Memory B cell (primary cell): ENCODE measurements around the gene STIL.
"Not testable (repeated sequence)": the region's sequence is repeated elsewhere in the genome, so short reads cannot be mapped to it uniquely, and the experiment has no call there.

Source experiments
- ATAC-seq: fragments of 150-1000 bp; cut with Tn5 transposase; 2 replicates; pipeline ENCODE4 v1.10.0; 2021; ENCODE audit warnings: low read depth, mild to moderate bottlenecking, moderate library complexity
- DNase-seq, 2 donors: peaks; one replicate each; pipeline ENCODE4 v3.0.0; 2022; ENCODE audit warnings: low spot score in 2 of 2
- H3K27ac Mint-ChIP-seq: one replicate; pipeline ENCODE4 v1.8.0; 2022; ENCODE audit warnings: mild to moderate bottlenecking, moderate library complexity, mixed read lengths
- H3K27me3 Mint-ChIP-seq: one replicate; pipeline ENCODE4 v1.8.0; 2022; ENCODE audit warnings: mixed read lengths
- H3K36me3 Mint-ChIP-seq: one replicate; pipeline ENCODE4 v1.8.0; 2022; ENCODE audit warnings: mild to moderate bottlenecking, mixed read lengths
- H3K4me1 Mint-ChIP-seq: one replicate; pipeline ENCODE4 v1.8.0; 2022; ENCODE audit warnings: mixed read lengths
- H3K4me3 Mint-ChIP-seq: one replicate; pipeline ENCODE4 v1.8.0; 2022; ENCODE audit warnings: mild to moderate bottlenecking, moderate library complexity, mixed read lengths
- H3K9me3 Mint-ChIP-seq: one replicate; pipeline ENCODE4 v1.8.0; 2022; ENCODE audit warnings: mixed read lengths

The STIL gene

GRCh38 chr1:47313915-47314664, at the start of gene STIL:
Gene STIL, minus strand, starts transcription at chr1:47314147. Its CDS starts 3,828 bp downstream, at chr1:47310319.
- peak; percentile 83 to 91 for DNase-seq
- H3K27ac Mint-ChIP-seq: peak within 1 kb of the TSS; percentile 94
- H3K4me3 Mint-ChIP-seq: peak within 1 kb of the TSS; percentile 91
- no peaks in the 10 kb centered on the region for H3K36me3 Mint-ChIP-seq
- no peaks in the 10 kb centered on the region for H3K9me3 Mint-ChIP-seq
- peaks cover 11% of the 10 kb centered on the region for H3K4me1 Mint-ChIP-seq
- ATAC-seq: peak; percentile 96
- H3K27me3 Mint-ChIP-seq: no peaks in the 10 kb centered on the region

- DNase-seq (no peak), ATAC-seq (no peak)
- Mint-ChIP-seq H3K27ac (no peak overlapping the region), H3K9me3 (no peaks in the 10 kb centered on the region), H3K27me3 (no peaks in the 10 kb centered on the region), H3K4me3 (no peak overlapping the region), H3K36me3 (no peaks in the 10 kb centered on the region), H3K4me1 (no peaks in the 10 kb centered on the region)
Measured at GRCh38 chr1:47362828-47363227, 48.9 kb upstream of the STIL start.

GRCh38 chr1:47361380-47361779, 47.4 kb upstream of the STIL start:
- DNase-seq: no peak
- no peaks in the 10 kb centered on the region for H3K9me3 Mint-ChIP-seq
- H3K27me3 Mint-ChIP-seq: no peaks in the 10 kb centered on the region
- ATAC-seq: no peak
- no peak overlapping the region for H3K27ac Mint-ChIP-seq
- H3K4me1 Mint-ChIP-seq: no peaks in the 10 kb centered on the region
- no peak overlapping the region for H3K4me3 Mint-ChIP-seq
- H3K36me3 Mint-ChIP-seq: no peaks in the 10 kb centered on the region

- H3K4me3 Mint-ChIP-seq: no peak overlapping the region
Measured at GRCh38 chr1:47351305-47351704, 37.4 kb upstream of the STIL start.

GRCh38 chr1:47348246-47348645, 34.3 kb upstream of the STIL start:
- Mint-ChIP-seq H3K4me3 (no peak overlapping the region), H3K36me3 (peaks cover 10% of the 10 kb centered on the region), H3K4me1 (peaks cover 15% of the 10 kb centered on the region), H3K9me3 (no peaks in the 10 kb centered on the region), H3K27me3 (no peaks in the 10 kb centered on the region), H3K27ac (no peak overlapping the region)
- no peak for DNase-seq
- ATAC-seq: no peak

More at GRCh38 chr1:47351305-47351704, 37.4 kb upstream of the STIL start:
- no peak for ATAC-seq
- no peak for DNase-seq
- H3K27me3 Mint-ChIP-seq: no peaks in the 10 kb centered on the region
- H3K9me3 Mint-ChIP-seq: no peaks in the 10 kb centered on the region
- peaks cover 8% of the 10 kb centered on the region for H3K36me3 Mint-ChIP-seq
- peaks cover 13% of the 10 kb centered on the region for H3K4me1 Mint-ChIP-seq
- no peak overlapping the region for H3K27ac Mint-ChIP-seq

- no peaks in the 10 kb centered on the region for H3K9me3 Mint-ChIP-seq
- H3K36me3 Mint-ChIP-seq: peaks cover 10% of the 10 kb centered on the region
- no peak for DNase-seq
- H3K27ac Mint-ChIP-seq: no peak overlapping the region
- no peaks in the 10 kb centered on the region for H3K27me3 Mint-ChIP-seq
- H3K4me3 Mint-ChIP-seq: no peak overlapping the region
- no peak for ATAC-seq
- H3K4me1 Mint-ChIP-seq: peaks cover 15% of the 10 kb centered on the region
Measured at GRCh38 chr1:47347735-47348134, 33.8 kb upstream of the STIL start.

- H3K27me3 Mint-ChIP-seq, ATAC-seq, H3K9me3 Mint-ChIP-seq, H3K27ac Mint-ChIP-seq, H3K4me3 Mint-ChIP-seq, H3K36me3 Mint-ChIP-seq, DNase-seq: not testable (repeated sequence)
- peaks cover 13% of the 10 kb centered on the region for H3K4me1 Mint-ChIP-seq
Measured at GRCh38 chr1:47346979-47347378, 33.0 kb upstream of the STIL start.

GRCh38 chr1:47340227-47340626, 26.3 kb upstream of the STIL start:
- Mint-ChIP-seq H3K36me3 (peaks cover 2% of the 10 kb centered on the region), H3K4me1 (peaks cover 5% of the 10 kb centered on the region), H3K4me3 (no peak overlapping the region), H3K27ac (no peak overlapping the region), H3K9me3 (no peaks in the 10 kb centered on the region), H3K27me3 (no peaks in the 10 kb centered on the region)
- DNase-seq (no peak), ATAC-seq (no peak)

GRCh38 chr1:47338249-47339077, 24.5 kb upstream of the STIL start:
- Mint-ChIP-seq H3K4me1 (peaks cover 9% of the 10 kb centered on the region), H3K27me3 (no peaks in the 10 kb centered on the region), H3K4me3 (no peak overlapping the region), H3K27ac (no peak overlapping the region), H3K36me3 (peaks cover 2% of the 10 kb centered on the region), H3K9me3 (no peaks in the 10 kb centered on the region)
- ATAC-seq (no peak), DNase-seq (no peak)

GRCh38 chr1:47337350-47337749, 23.4 kb upstream of the STIL start:
- H3K27ac Mint-ChIP-seq: no peak overlapping the region
- ATAC-seq (no peak), DNase-seq (no peak)
- peaks cover 9% of the 10 kb centered on the region for H3K4me1 Mint-ChIP-seq
- no peaks in the 10 kb centered on the region for H3K9me3 Mint-ChIP-seq
- peaks cover 2% of the 10 kb centered on the region for H3K36me3 Mint-ChIP-seq
- H3K27me3 Mint-ChIP-seq: no peaks in the 10 kb centered on the region
- no peak overlapping the region for H3K4me3 Mint-ChIP-seq

- H3K27ac Mint-ChIP-seq: no peak overlapping the region
- no peak overlapping the region for H3K4me3 Mint-ChIP-seq
- DNase-seq: no peak
- no peaks in the 10 kb centered on the region for H3K9me3 Mint-ChIP-seq
- H3K4me1 Mint-ChIP-seq: peaks cover 9% of the 10 kb centered on the region
- H3K27me3 Mint-ChIP-seq: no peaks in the 10 kb centered on the region
- no peak for ATAC-seq
- H3K36me3 Mint-ChIP-seq: no peaks in the 10 kb centered on the region
Measured at GRCh38 chr1:47334765-47335435, 21.0 kb upstream of the STIL start.

- DNase-seq (peak; percentile 63 to 81), ATAC-seq (peak; percentile 87)
- Mint-ChIP-seq H3K4me3 (no peak overlapping the region), H3K27ac (no peak overlapping the region), H3K9me3 (no peaks in the 10 kb centered on the region), H3K36me3 (no peaks in the 10 kb centered on the region), H3K4me1 (peaks cover 9% of the 10 kb centered on the region), H3K27me3 (no peaks in the 10 kb centered on the region)
Measured at GRCh38 chr1:47333922-47334764, 20.2 kb upstream of the STIL start.

- Mint-ChIP-seq H3K27me3 (no peaks in the 10 kb centered on the region), H3K4me3 (no peak within 1 kb of the TSS), H3K4me1 (peaks cover 9% of the 10 kb centered on the region), H3K27ac (no peak within 1 kb of the TSS), H3K9me3 (no peaks in the 10 kb centered on the region), H3K36me3 (no peaks in the 10 kb centered on the region)
- peak; percentile 57 to 63 for DNase-seq
- ATAC-seq: peak; percentile 73
Measured at GRCh38 chr1:47333578-47333921, 19.6 kb upstream of the STIL start, which contains the start of gene CMPK1. Gene CMPK1, plus strand, starts transcription at chr1:47333790. Its CDS starts 156 bp downstream, at chr1:47333946.
